HEK293 (cell line): Measurements from ENCODE around the gene COQ10B.
A peak's percentile ranks its signal among the peaks of the same experiment; 100 is the strongest.

ENCODE experiments used
- GLIS2 ChIP-seq: fragments of 450-650 bp; formaldehyde crosslinking; IDR thresholded peaks from 2 replicates; pipeline ENCODE4 v1.5.1; 2016; ENCODE audit warnings: missing biosample characterization, missing genetic modification characterization
- IKZF3 ChIP-seq: fragments of 450-650 bp; IDR thresholded peaks from 2 replicates; pipeline ENCODE4 v1.5.0; 2018; ENCODE audit warnings: missing biosample characterization, mild to moderate bottlenecking, missing genetic modification characterization, moderate library complexity
- KLF10 ChIP-seq: fragments of 450-650 bp; IDR thresholded peaks from 2 replicates; pipeline ENCODE4 v1.5.1; 2018; ENCODE audit warnings: missing biosample characterization, mild to moderate bottlenecking, missing genetic modification characterization
- KLF16 ChIP-seq: fragments of 450-650 bp; formaldehyde crosslinking; IDR thresholded peaks from 2 replicates; pipeline ENCODE4 v1.5.1; 2017; ENCODE audit warnings: missing biosample characterization, missing genetic modification characterization
- MEIS1 ChIP-seq: sonication (generic); formaldehyde crosslinking; IDR thresholded peaks from 2 replicates; pipeline ENCODE4 v1.8.1; 2022; ENCODE audit warnings: missing genetic modification reagents, mild to moderate bottlenecking, borderline replicate concordance
- REPIN1 ChIP-seq: fragments of 450-650 bp; formaldehyde crosslinking; IDR thresholded peaks from 2 replicates; pipeline ENCODE4 v1.5.1; 2017; ENCODE audit warnings: missing biosample characterization, missing genetic modification characterization, low read depth
- SETDB1 ChIP-seq: IDR thresholded peaks from one replicate; pipeline ENCODE4 v1.6.1; 2017; ENCODE audit warnings: mild to moderate bottlenecking, low read length, moderate library complexity, mixed read lengths; ENCODE audit not compliant: insufficient read length
- ZBTB8A ChIP-seq: fragments of 450-650 bp; formaldehyde crosslinking; IDR thresholded peaks from 2 replicates; pipeline ENCODE4 v1.5.1; 2016; ENCODE audit warnings: missing biosample characterization, missing genetic modification characterization
- ZNF133 ChIP-seq: fragments of 450-650 bp; formaldehyde crosslinking; IDR thresholded peaks from 2 replicates; pipeline ENCODE4 v1.5.1; 2016; ENCODE audit warnings: missing biosample characterization, missing genetic modification characterization
- ZNF146 ChIP-seq: fragments of 450-650 bp; formaldehyde crosslinking; IDR thresholded peaks from 2 replicates; pipeline ENCODE4 v1.5.1; 2016; ENCODE audit warnings: missing biosample characterization, missing genetic modification characterization
- ZNF184 ChIP-seq: fragments of 450-650 bp; IDR thresholded peaks from 2 replicates; pipeline ENCODE4 v1.5.1; 2018; ENCODE audit warnings: missing biosample characterization, mild to moderate bottlenecking, missing genetic modification characterization
- ZNF23 ChIP-seq: fragments of 450-650 bp; formaldehyde crosslinking; IDR thresholded peaks from 2 replicates; pipeline ENCODE4 v1.5.1; 2016; ENCODE audit warnings: missing biosample characterization, missing genetic modification characterization, borderline replicate concordance
- ZNF37A ChIP-seq: fragments of 450-650 bp; IDR thresholded peaks from 2 replicates; pipeline ENCODE4 v1.5.1; 2018; ENCODE audit warnings: missing biosample characterization, missing genetic modification characterization
- ZNF561 ChIP-seq: fragments of 450-650 bp; IDR thresholded peaks from 2 replicates; pipeline ENCODE4 v1.5.1; 2018; ENCODE audit warnings: missing biosample characterization, missing genetic modification characterization, borderline replicate concordance
- ZNF585B ChIP-seq: fragments of 450-650 bp; formaldehyde crosslinking; IDR thresholded peaks from 2 replicates; pipeline ENCODE4 v1.5.1; 2016; ENCODE audit warnings: missing biosample characterization, missing genetic modification characterization
- ZNF610 ChIP-seq: fragments of 450-650 bp; formaldehyde crosslinking; IDR thresholded peaks from 2 replicates; pipeline ENCODE4 v1.5.1; 2016; ENCODE audit warnings: missing biosample characterization, missing genetic modification characterization, borderline replicate concordance
- ZNF76 ChIP-seq: fragments of 450-650 bp; formaldehyde crosslinking; IDR thresholded peaks from 2 replicates; pipeline ENCODE4; 2016; ENCODE audit warnings: low read depth, missing biosample characterization, missing genetic modification characterization, borderline replicate concordance
- ZNF777 ChIP-seq: fragments of 450-650 bp; formaldehyde crosslinking; IDR thresholded peaks from 2 replicates; pipeline ENCODE4 v1.5.1; 2017; ENCODE audit warnings: missing biosample characterization, missing genetic modification characterization, borderline replicate concordance
- ZNF792 ChIP-seq: fragments of 450-650 bp; formaldehyde crosslinking; IDR thresholded peaks from 2 replicates; pipeline ENCODE4 v1.5.1; 2016; ENCODE audit warnings: missing biosample characterization, missing genetic modification characterization
- ZNF830 ChIP-seq: fragments of 450-650 bp; IDR thresholded peaks from 2 replicates; pipeline ENCODE4 v1.5.0; 2018; ENCODE audit warnings: missing biosample characterization, missing genetic modification characterization, low read depth, mild to moderate bottlenecking, moderate library complexity
- ZNF843 ChIP-seq: fragments of 450-650 bp; formaldehyde crosslinking; IDR thresholded peaks from 2 replicates; pipeline ENCODE4 v1.5.1; 2016; ENCODE audit warnings: missing biosample characterization, missing genetic modification characterization
- TF ChIP-seq, protein P1 (sequence below): fragments of 450-650 bp; formaldehyde crosslinking; IDR thresholded peaks from 2 replicates; pipeline ENCODE4 v1.5.1; 2016; ENCODE audit warnings: missing biosample characterization, missing genetic modification characterization, borderline replicate concordance
- TF ChIP-seq, protein P2 (sequence below): fragments of 450-650 bp; formaldehyde crosslinking; IDR thresholded peaks from 2 replicates; pipeline ENCODE4 v1.5.1; 2016; ENCODE audit warnings: missing biosample characterization, missing genetic modification characterization
- TF ChIP-seq, protein P3 (sequence below): fragments of 450-650 bp; formaldehyde crosslinking; IDR thresholded peaks from 2 replicates; pipeline ENCODE4 v1.5.1; 2016; ENCODE audit warnings: missing biosample characterization, missing genetic modification characterization
- TF ChIP-seq, protein P4 (sequence below): fragments of 450-650 bp; formaldehyde crosslinking; IDR thresholded peaks from 2 replicates; pipeline ENCODE4 v1.5.1; 2016; ENCODE audit warnings: missing biosample characterization, missing genetic modification characterization
- TF ChIP-seq, protein P5 (sequence below): fragments of 450-650 bp; formaldehyde crosslinking; optimal IDR thresholded peaks from 2 replicates; pipeline ENCODE3; 2016; ENCODE audit warnings: missing biosample characterization, mild to moderate bottlenecking, missing genetic modification characterization
- TF ChIP-seq, protein P6 (sequence below): fragments of 450-650 bp; formaldehyde crosslinking; IDR thresholded peaks from 2 replicates; pipeline ENCODE4 v1.5.1; 2016; ENCODE audit warnings: missing biosample characterization, missing genetic modification characterization

Gene COQ10B

DNA sequence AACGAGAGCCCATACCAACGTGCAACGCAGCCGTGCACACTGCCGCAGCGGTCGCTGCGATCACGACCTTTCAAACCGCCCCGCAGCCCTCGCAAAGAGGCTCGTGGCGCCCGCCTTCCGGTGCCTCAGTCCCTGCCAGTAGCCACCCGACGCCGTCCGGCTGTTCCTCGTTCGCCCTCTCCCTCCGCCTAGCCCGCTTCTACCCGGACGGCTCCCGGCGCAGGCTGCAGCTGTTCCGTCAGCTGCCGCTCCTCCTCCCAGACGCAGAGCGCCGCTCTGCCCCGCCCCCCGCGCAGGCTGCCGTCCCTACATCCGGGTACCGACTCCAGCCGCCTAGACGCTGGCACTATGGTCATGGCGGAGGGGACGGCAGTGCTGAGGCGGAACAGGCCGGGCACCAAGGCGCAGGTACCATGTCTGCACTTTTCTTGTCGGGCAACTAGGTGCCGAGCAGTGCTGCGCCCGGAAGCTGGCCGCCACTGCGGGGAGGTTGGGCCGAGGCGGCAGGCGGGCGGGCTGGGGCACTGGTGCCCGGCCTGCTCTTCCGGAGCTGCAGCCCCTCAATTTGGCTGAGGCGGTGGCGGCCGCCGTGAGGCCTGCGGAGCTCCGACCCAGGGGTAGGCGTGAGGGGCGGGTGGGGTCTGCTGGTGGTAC is 62.5 kb downstream of the COQ10B start, which contains the start of gene MOB4 (continued):
- TF ChIP-seq, protein P1, sequence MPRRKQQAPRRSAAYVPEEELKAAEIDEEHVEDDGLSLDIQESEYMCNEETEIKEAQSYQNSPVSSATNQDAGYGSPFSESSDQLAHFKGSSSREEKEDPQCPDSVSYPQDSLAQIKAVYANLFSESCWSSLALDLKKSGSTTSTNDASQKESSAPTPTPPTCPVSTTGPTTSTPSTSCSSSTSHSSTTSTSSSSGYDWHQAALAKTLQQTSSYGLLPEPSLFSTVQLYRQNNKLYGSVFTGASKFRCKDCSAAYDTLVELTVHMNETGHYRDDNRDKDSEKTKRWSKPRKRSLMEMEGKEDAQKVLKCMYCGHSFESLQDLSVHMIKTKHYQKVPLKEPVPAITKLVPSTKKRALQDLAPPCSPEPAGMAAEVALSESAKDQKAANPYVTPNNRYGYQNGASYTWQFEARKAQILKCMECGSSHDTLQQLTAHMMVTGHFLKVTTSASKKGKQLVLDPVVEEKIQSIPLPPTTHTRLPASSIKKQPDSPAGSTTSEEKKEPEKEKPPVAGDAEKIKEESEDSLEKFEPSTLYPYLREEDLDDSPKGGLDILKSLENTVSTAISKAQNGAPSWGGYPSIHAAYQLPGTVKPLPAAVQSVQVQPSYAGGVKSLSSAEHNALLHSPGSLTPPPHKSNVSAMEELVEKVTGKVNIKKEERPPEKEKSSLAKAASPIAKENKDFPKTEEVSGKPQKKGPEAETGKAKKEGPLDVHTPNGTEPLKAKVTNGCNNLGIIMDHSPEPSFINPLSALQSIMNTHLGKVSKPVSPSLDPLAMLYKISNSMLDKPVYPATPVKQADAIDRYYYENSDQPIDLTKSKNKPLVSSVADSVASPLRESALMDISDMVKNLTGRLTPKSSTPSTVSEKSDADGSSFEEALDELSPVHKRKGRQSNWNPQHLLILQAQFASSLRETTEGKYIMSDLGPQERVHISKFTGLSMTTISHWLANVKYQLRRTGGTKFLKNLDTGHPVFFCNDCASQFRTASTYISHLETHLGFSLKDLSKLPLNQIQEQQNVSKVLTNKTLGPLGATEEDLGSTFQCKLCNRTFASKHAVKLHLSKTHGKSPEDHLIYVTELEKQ (tag by site-specific recombination) = peak; percentile 5; the same call in 1 of the 2 replicates
- TF ChIP-seq IKZF3 (tag by site-specific recombination) (peak; percentile 62; the same call in 1 of the 2 replicates), ZNF23 (tag by site-specific recombination) (no peak), ZNF830 (tag by site-specific recombination) (no peak), ZNF610 (peak; percentile 97), ZNF37A (tag by site-specific recombination) (no peak), ZNF561 (tag by site-specific recombination) (peak; percentile 90), KLF16 (peak; percentile 84; the same call in 1 of the 2 replicates), ZNF133 (tag by site-specific recombination) (no peak), ZNF585B (tag by site-specific recombination) (0 out of 2 replicates have a peak, but pooled peaks have one; percentile 1), SETDB1 (peak; percentile 25), ZNF184 (tag by site-specific recombination) (no peak), REPIN1 (tag by site-specific recombination) (0 out of 2 replicates have a peak, but pooled peaks have one; percentile 55), GLIS2 (tag by site-specific recombination) (peak; percentile 69), KLF10 (tag by site-specific recombination) (peak; percentile 78), MEIS1 (CRISPR knock-in tag) (no peak), ZNF792 (tag by site-specific recombination) (no peak), ZNF76 (tag by site-specific recombination) (peak; percentile 85), ZNF777 (tag by site-specific recombination) (no peak), ZNF843 (tag by site-specific recombination) (peak; percentile 77; the same call in 1 of the 2 replicates), ZNF146 (tag by site-specific recombination) (peak; percentile 34; the same call in 1 of the 2 replicates), ZBTB8A (tag by site-specific recombination) (peak; percentile 98)
- TF ChIP-seq, protein P2, sequence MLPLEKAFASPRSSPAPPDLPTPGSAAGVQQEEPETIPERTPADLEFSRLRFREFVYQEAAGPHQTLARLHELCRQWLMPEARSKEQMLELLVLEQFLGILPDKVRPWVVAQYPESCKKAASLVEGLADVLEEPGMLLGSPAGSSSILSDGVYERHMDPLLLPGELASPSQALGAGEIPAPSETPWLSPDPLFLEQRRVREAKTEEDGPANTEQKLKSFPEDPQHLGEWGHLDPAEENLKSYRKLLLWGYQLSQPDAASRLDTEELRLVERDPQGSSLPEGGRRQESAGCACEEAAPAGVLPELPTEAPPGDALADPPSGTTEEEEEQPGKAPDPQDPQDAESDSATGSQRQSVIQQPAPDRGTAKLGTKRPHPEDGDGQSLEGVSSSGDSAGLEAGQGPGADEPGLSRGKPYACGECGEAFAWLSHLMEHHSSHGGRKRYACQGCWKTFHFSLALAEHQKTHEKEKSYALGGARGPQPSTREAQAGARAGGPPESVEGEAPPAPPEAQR (tag by site-specific recombination) = 0 out of 2 replicates have a peak, but pooled peaks have one; percentile 40
- TF ChIP-seq, protein P3, sequence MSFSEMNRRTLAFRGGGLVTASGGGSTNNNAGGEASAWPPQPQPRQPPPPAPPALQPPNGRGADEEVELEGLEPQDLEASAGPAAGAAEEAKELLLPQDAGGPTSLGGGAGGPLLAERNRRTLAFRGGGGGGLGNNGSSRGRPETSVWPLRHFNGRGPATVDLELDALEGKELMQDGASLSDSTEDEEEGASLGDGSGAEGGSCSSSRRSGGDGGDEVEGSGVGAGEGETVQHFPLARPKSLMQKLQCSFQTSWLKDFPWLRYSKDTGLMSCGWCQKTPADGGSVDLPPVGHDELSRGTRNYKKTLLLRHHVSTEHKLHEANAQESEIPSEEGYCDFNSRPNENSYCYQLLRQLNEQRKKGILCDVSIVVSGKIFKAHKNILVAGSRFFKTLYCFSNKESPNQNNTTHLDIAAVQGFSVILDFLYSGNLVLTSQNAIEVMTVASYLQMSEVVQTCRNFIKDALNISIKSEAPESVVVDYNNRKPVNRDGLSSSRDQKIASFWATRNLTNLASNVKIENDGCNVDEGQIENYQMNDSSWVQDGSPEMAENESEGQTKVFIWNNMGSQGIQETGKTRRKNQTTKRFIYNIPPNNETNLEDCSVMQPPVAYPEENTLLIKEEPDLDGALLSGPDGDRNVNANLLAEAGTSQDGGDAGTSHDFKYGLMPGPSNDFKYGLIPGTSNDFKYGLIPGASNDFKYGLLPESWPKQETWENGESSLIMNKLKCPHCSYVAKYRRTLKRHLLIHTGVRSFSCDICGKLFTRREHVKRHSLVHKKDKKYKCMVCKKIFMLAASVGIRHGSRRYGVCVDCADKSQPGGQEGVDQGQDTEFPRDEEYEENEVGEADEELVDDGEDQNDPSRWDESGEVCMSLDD (tag by site-specific recombination) = peak; percentile 23; the same call in 1 of the 2 replicates
- TF ChIP-seq, protein P4, sequence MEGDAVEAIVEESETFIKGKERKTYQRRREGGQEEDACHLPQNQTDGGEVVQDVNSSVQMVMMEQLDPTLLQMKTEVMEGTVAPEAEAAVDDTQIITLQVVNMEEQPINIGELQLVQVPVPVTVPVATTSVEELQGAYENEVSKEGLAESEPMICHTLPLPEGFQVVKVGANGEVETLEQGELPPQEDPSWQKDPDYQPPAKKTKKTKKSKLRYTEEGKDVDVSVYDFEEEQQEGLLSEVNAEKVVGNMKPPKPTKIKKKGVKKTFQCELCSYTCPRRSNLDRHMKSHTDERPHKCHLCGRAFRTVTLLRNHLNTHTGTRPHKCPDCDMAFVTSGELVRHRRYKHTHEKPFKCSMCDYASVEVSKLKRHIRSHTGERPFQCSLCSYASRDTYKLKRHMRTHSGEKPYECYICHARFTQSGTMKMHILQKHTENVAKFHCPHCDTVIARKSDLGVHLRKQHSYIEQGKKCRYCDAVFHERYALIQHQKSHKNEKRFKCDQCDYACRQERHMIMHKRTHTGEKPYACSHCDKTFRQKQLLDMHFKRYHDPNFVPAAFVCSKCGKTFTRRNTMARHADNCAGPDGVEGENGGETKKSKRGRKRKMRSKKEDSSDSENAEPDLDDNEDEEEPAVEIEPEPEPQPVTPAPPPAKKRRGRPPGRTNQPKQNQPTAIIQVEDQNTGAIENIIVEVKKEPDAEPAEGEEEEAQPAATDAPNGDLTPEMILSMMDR = peak; percentile 72
- TF ChIP-seq, protein P5, sequence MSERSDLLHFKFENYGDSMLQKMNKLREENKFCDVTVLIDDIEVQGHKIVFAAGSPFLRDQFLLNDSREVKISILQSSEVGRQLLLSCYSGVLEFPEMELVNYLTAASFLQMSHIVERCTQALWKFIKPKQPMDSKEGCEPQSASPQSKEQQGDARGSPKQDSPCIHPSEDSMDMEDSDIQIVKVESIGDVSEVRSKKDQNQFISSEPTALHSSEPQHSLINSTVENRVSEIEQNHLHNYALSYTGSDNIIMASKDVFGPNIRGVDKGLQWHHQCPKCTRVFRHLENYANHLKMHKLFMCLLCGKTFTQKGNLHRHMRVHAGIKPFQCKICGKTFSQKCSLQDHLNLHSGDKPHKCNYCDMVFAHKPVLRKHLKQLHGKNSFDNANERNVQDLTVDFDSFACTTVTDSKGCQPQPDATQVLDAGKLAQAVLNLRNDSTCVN (tag by site-specific recombination) = peak; percentile 63
- TF ChIP-seq, protein P6, sequence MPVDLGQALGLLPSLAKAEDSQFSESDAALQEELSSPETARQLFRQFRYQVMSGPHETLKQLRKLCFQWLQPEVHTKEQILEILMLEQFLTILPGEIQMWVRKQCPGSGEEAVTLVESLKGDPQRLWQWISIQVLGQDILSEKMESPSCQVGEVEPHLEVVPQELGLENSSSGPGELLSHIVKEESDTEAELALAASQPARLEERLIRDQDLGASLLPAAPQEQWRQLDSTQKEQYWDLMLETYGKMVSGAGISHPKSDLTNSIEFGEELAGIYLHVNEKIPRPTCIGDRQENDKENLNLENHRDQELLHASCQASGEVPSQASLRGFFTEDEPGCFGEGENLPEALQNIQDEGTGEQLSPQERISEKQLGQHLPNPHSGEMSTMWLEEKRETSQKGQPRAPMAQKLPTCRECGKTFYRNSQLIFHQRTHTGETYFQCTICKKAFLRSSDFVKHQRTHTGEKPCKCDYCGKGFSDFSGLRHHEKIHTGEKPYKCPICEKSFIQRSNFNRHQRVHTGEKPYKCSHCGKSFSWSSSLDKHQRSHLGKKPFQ (tag by site-specific recombination) = 0 out of 2 replicates have a peak, but pooled peaks have one; percentile 12
